ENCODE measurements around the gene LRIT1.

DNA sequence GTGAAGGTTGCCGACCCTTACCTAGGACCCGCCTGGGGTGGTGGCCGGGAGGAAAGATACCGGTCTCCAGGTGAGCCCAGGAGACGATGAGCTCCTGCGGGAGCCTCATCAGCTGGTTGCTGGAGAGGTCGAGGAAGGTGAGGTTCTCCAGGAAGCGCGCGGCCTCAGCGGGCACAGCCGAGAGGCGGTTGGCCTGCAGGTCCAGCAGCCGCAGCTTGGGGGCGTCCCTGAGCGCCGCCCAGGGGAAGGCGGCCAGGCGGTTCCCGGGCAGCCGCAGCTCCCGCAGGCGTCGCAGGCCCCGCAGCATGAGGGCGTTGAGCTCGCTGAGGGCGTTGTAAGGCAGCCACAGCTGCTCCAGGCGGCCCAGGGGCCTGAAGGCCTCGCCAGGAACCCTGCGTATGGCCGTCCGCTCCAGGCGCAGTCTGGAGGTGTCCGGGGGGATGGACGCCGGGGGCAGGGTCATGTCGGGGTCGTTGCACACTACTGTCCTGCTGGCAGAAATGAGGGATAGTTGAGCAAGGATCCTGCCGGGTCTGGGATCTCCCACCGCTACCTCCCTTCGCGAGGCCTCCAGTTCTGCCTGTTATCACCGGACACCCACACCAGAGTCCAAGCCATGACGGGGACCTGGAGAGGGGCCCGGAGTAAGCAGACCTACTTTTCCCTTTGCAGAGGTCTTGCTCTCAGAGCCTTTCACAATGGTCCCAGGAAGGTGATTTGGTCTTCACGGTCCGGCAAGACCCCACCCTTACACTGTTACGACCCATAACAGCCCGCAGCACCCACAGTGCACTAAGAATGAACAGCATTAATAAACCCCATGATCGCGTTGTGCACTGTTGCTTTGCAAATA lies 3.9 kb downstream of the LRIT1 start:
- TF ChIP-seq, protein P1, sequence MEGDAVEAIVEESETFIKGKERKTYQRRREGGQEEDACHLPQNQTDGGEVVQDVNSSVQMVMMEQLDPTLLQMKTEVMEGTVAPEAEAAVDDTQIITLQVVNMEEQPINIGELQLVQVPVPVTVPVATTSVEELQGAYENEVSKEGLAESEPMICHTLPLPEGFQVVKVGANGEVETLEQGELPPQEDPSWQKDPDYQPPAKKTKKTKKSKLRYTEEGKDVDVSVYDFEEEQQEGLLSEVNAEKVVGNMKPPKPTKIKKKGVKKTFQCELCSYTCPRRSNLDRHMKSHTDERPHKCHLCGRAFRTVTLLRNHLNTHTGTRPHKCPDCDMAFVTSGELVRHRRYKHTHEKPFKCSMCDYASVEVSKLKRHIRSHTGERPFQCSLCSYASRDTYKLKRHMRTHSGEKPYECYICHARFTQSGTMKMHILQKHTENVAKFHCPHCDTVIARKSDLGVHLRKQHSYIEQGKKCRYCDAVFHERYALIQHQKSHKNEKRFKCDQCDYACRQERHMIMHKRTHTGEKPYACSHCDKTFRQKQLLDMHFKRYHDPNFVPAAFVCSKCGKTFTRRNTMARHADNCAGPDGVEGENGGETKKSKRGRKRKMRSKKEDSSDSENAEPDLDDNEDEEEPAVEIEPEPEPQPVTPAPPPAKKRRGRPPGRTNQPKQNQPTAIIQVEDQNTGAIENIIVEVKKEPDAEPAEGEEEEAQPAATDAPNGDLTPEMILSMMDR (IDR thresholded peaks at IDR 0.05) = no peak
- no peak for TF ChIP-seq EP300 (IDR thresholded peaks at IDR 0.05)

Data from ovary (tissue), 3 donors.